Measurements from ENCODE around the gene PHLPP1.

DNA sequence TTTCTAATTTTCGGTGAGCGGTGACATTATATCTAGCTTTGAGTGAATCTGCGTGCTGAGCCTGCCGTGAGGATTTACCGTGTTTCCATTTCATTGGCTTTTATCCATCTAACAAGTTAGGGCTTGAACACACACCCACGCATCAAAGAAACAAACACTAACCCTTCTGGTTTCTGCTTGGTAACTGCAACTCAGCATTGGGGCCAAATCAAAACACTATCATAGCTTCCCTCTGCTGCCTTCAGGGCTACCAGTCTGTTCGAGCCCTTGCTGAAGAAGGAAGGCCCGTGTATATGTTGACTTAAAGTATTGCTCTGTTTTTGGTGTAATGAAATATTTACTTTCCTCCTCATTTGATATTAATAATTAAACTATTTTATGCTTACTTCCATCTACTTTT is 227.2 kb downstream of the PHLPP1 start:
- TF ChIP-seq, protein P1, sequence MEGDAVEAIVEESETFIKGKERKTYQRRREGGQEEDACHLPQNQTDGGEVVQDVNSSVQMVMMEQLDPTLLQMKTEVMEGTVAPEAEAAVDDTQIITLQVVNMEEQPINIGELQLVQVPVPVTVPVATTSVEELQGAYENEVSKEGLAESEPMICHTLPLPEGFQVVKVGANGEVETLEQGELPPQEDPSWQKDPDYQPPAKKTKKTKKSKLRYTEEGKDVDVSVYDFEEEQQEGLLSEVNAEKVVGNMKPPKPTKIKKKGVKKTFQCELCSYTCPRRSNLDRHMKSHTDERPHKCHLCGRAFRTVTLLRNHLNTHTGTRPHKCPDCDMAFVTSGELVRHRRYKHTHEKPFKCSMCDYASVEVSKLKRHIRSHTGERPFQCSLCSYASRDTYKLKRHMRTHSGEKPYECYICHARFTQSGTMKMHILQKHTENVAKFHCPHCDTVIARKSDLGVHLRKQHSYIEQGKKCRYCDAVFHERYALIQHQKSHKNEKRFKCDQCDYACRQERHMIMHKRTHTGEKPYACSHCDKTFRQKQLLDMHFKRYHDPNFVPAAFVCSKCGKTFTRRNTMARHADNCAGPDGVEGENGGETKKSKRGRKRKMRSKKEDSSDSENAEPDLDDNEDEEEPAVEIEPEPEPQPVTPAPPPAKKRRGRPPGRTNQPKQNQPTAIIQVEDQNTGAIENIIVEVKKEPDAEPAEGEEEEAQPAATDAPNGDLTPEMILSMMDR (conservative IDR thresholded peaks at IDR 0.05; ENCODE audit: low read length), result no peak
- TF ChIP-seq EZH2phosphoT487 (IDR thresholded peaks at IDR 0.05; ENCODE audit: borderline replicate concordance, low read depth, low read length), result no peak

Measured in OCI-LY7 (cell line).